Breast epithelium (tissue), 3 donors: ENCODE measurements around the gene SCARB1.

Experiments used
- POLR2A ChIP-seq: fragments of 450-650 bp; IDR thresholded peaks from one replicate; pipeline ENCODE4 v1.6.1; 2016; ENCODE audit warnings: antibody characterized with exemption, mild to moderate bottlenecking, moderate library complexity
- TF ChIP-seq, protein P1 (sequence below), 3 donors: fragments of 450-650 bp; IDR thresholded peaks; one replicate each; pipeline ENCODE4 v1.5.1; 2016 to 2017; ENCODE audit warnings: antibody characterized with exemption in 3 of 3, mild to moderate bottlenecking in 3 of 3, moderate library complexity in 3 of 3

DNA sequence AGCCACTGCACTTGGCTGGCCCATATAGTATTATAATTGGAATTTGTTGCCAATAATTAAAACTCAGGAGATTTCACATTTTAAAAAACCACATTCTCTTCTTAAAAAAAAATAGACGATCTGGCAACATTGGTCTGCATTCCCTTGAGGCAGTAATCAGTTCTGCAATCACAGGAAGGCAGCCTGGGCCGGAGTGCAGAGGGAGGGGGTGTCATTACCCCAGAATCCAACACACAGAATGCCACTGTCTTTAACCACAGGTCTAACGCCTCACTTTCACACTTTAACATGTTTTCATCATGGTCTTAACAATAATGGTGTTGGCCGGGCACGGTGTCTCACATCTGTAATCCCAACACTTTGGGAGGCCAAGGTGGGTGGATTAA lies 100.1 kb downstream of the SCARB1 start:
- TF ChIP-seq, protein P1, sequence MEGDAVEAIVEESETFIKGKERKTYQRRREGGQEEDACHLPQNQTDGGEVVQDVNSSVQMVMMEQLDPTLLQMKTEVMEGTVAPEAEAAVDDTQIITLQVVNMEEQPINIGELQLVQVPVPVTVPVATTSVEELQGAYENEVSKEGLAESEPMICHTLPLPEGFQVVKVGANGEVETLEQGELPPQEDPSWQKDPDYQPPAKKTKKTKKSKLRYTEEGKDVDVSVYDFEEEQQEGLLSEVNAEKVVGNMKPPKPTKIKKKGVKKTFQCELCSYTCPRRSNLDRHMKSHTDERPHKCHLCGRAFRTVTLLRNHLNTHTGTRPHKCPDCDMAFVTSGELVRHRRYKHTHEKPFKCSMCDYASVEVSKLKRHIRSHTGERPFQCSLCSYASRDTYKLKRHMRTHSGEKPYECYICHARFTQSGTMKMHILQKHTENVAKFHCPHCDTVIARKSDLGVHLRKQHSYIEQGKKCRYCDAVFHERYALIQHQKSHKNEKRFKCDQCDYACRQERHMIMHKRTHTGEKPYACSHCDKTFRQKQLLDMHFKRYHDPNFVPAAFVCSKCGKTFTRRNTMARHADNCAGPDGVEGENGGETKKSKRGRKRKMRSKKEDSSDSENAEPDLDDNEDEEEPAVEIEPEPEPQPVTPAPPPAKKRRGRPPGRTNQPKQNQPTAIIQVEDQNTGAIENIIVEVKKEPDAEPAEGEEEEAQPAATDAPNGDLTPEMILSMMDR (IDR thresholded peaks at IDR 0.05), result no peak
- TF ChIP-seq POLR2A, result no peak
